Lung microvascular endothelial cell (primary cell): Measurements from ENCODE around the gene BCAR3. TPM values are rescaled to one million over a fixed set of nuclear protein-coding genes. Genes with fewer than 3 reads are reported as not detected.
A peak's percentile ranks its signal among the peaks of the same experiment; 100 is the strongest.
"Not testable (repeated sequence)": the region's sequence is repeated elsewhere in the genome, so short reads cannot be mapped to it uniquely, and the experiment has no call there.

Experiments used
- DNase-seq, 2 donors: peaks; one replicate each; pipeline versions ENCODE4 v3.0.0 to v3.0.0-alpha.2; 2010; ENCODE audit warnings: low read depth in 2 of 2
- total RNA-seq: library from RNA; depleted of rRNA; stranded (reverse); fragments of >200 nt; gene quantifications from 2 replicates; pipeline ENCODE4 v1.2.1, GENCODE V29; 2014

The BCAR3 gene
- total RNA-seq, 1 donor from 2014 or later, result 34.1 TPM

GRCh38 chr1:93705892-93706500, 24.4 kb upstream of the BCAR3 start:
- no peak for DNase-seq

GRCh38 chr1:93704052-93704451, 22.4 kb upstream of the BCAR3 start:
- DNase-seq, result no peak

- no peak for DNase-seq
Observed at GRCh38 chr1:93703643-93704042, 22.0 kb upstream of the BCAR3 start.

GRCh38 chr1:93702828-93703183, 21.2 kb upstream of the BCAR3 start:
- peak in 1 of 2 donors; percentile 36 for DNase-seq

- no peak for DNase-seq
Observed at GRCh38 chr1:93702111-93702827, 20.6 kb upstream of the BCAR3 start.

GRCh38 chr1:93701629-93702028, 20.0 kb upstream of the BCAR3 start:
- peak in 1 of 2 donors; percentile 86 for DNase-seq

GRCh38 chr1:93700532-93701469, 19.2 kb upstream of the BCAR3 start:
- DNase-seq, result no peak

GRCh38 chr1:93699503-93700168, 18.0 kb upstream of the BCAR3 start:
- DNase-seq, result no peak

- no peak for DNase-seq
Observed at GRCh38 chr1:93699049-93699384, 17.4 kb upstream of the BCAR3 start.

- DNase-seq, result no peak
Observed at GRCh38 chr1:93698329-93699048, 16.9 kb upstream of the BCAR3 start.

GRCh38 chr1:93697566-93697965, 15.9 kb upstream of the BCAR3 start:
- DNase-seq, result not testable (repeated sequence)

GRCh38 chr1:93695411-93696005, 13.9 kb upstream of the BCAR3 start:
- DNase-seq, result no peak

- DNase-seq, result peak in 1 of 2 donors; percentile 46
Observed at GRCh38 chr1:93694819-93695218, 13.2 kb upstream of the BCAR3 start.

- peak in 1 of 2 donors; percentile 62 for DNase-seq
Observed at GRCh38 chr1:93694039-93694438, 12.4 kb upstream of the BCAR3 start.

- peak; percentile 65 to 90 for DNase-seq
Observed at GRCh38 chr1:93692983-93693591, 11.4 kb upstream of the BCAR3 start.

GRCh38 chr1:93692451-93692861, 10.8 kb upstream of the BCAR3 start:
- DNase-seq, result no peak

GRCh38 chr1:93692026-93692425, 10.4 kb upstream of the BCAR3 start:
- DNase-seq, result no peak

GRCh38 chr1:93690921-93691789, 9.5 kb upstream of the BCAR3 start:
- DNase-seq, result no peak

- DNase-seq, result no peak
Observed at GRCh38 chr1:93690341-93690740, 8.7 kb upstream of the BCAR3 start.
